Smooth muscle cell of the coronary artery (primary cell): ENCODE results near the gene MS4A5. TPM values are rescaled to one million over a fixed set of nuclear protein-coding genes. Genes with fewer than 3 reads are reported as not detected.

Source experiments
- total RNA-seq: library from RNA; depleted of rRNA; stranded (reverse); fragments of >200 nt; gene quantifications from 2 replicates; pipeline ENCODE4 v1.2.3, GENCODE V29; 2014; ENCODE audit warnings: low replicate concordance

MS4A5 gene
- total RNA-seq = not detected in 2 replicates

GRCh38 chr11:60429272-60429671, at the start of gene MS4A5:
Gene MS4A5, plus strand, starts transcription at chr11:60429572. Its CDS starts 103 bp downstream, at chr11:60429675.

GRCh38 chr11:60396382-60396781, 33.0 kb upstream of the MS4A5 start, which contains the start of gene MS4A14:
Gene MS4A14, plus strand, starts transcription at chr11:60396459. Its CDS starts 120 bp downstream, at chr11:60396579.

GRCh38 chr11:60455531-60456042, 26.2 kb downstream of the MS4A5 start, which contains the start of gene MS4A1:
Gene MS4A1, plus strand, starts transcription at chr11:60455847. Its CDS starts 6,528 bp downstream, at chr11:60462375.

GRCh38 chr11:60492488-60493009, 63.2 kb downstream of the MS4A5 start, which contains the start of gene MS4A12:
Gene MS4A12, plus strand, starts transcription at chr11:60492778. Its CDS starts 4,541 bp downstream, at chr11:60497319.

Other genes starting within 250 kb of the MS4A5 start
- not detected in 2 replicates for gene MS4A6A, start 246.5 kb upstream of the MS4A5 start, total RNA-seq
- not detected in 2 replicates for gene MS4A4E, start 186.4 kb upstream of the MS4A5 start, total RNA-seq
- not detected in 2 replicates for gene MS4A4A, start 148.9 kb upstream of the MS4A5 start, total RNA-seq
- not detected in 2 replicates for gene MS4A6E, start 102.3 kb upstream of the MS4A5 start, total RNA-seq
- gene MS4A7, start 51.0 kb upstream of the MS4A5 start, total RNA-seq = not detected in 2 replicates
- gene MS4A14, start 33.1 kb upstream of the MS4A5 start, total RNA-seq = not detected in 2 replicates
- not detected in 2 replicates for gene MS4A1, start 26.3 kb downstream of the MS4A5 start, total RNA-seq
- gene MS4A12, start 63.2 kb downstream of the MS4A5 start, total RNA-seq = not detected in 2 replicates
- not detected in 2 replicates for gene MS4A13, start 85.8 kb downstream of the MS4A5 start, total RNA-seq